GM06990 (cell line): Measurements from ENCODE around the gene CSTF3.
"Not testable (repeated sequence)": the region's sequence is repeated elsewhere in the genome, so short reads cannot be mapped to it uniquely, and the experiment has no call there.

Experiments
- DNase-seq: peaks from one replicate; pipeline ENCODE4 v3.0.0-alpha.2; 2011; ENCODE audit not compliant: insufficient read length; ENCODE audit errors: extremely low read depth
- H3K27me3 ChIP-seq: replicated peaks from 2 replicates; pipeline ENCODE4 v1.6.0; 2011; ENCODE audit warnings: low read length; ENCODE audit not compliant: control insufficient read depth, insufficient read depth
- H3K36me3 ChIP-seq: 2 replicates; pipeline ENCODE4 v1.5.1; 2011; ENCODE audit warnings: low read length; ENCODE audit not compliant: control insufficient read depth, insufficient read depth
- H3K4me3 ChIP-seq: replicated peaks from 2 replicates; pipeline ENCODE4 v1.5.1; 2011; ENCODE audit warnings: low read depth, mild to moderate bottlenecking, control low read depth, low read length
- CTCF ChIP-seq: IDR thresholded peaks from 2 replicates; pipeline ENCODE4 v1.5.1; 2011; ENCODE audit warnings: low read length, control low read depth, mild to moderate bottlenecking, inconsistent platforms; ENCODE audit not compliant: insufficient read depth, poor library complexity, severe bottlenecking

CSTF3 gene

GRCh38 chr11:33171251-33171650, 10.0 kb upstream of the CSTF3 start:
- Histone ChIP-seq H3K36me3 (no peaks in the 10 kb centered on the region), H3K27me3 (no peaks in the 10 kb centered on the region), H3K4me3 (no peak overlapping the region)
- DNase-seq, result no peak
- no peak for TF ChIP-seq CTCF

GRCh38 chr11:33168709-33169200, 7.5 kb upstream of the CSTF3 start:
- no peaks in the 10 kb centered on the region for H3K27me3 ChIP-seq
- no peak overlapping the region for H3K4me3 ChIP-seq
- no peaks in the 10 kb centered on the region for H3K36me3 ChIP-seq
- DNase-seq, result no peak
- TF ChIP-seq CTCF, result no peak

- Histone ChIP-seq H3K36me3 (no peaks in the 10 kb centered on the region), H3K4me3 (no peak overlapping the region), H3K27me3 (no peaks in the 10 kb centered on the region)
- no peak for TF ChIP-seq CTCF
- DNase-seq, result no peak
Measured at GRCh38 chr11:33162831-33163230, 1.6 kb upstream of the CSTF3 start.

- no peaks in the 10 kb centered on the region for H3K36me3 ChIP-seq
- H3K4me3 ChIP-seq, result peak overlapping the region; percentile 96
- no peak for DNase-seq
- TF ChIP-seq CTCF, result no peak
- no peaks in the 10 kb centered on the region for H3K27me3 ChIP-seq
Measured at GRCh38 chr11:33160587-33160986, 693 bp downstream of the CSTF3 start.

GRCh38 chr11:33160136-33160535, 1.1 kb downstream of the CSTF3 start:
- Histone ChIP-seq H3K27me3 (no peaks in the 10 kb centered on the region), H3K4me3 (peak overlapping the region; percentile 96), H3K36me3 (no peaks in the 10 kb centered on the region)
- no peak for TF ChIP-seq CTCF
- no peak for DNase-seq

- not testable (repeated sequence) for H3K36me3 ChIP-seq, H3K27me3 ChIP-seq, DNase-seq
- peak overlapping the region; percentile 96 for H3K4me3 ChIP-seq
Measured at GRCh38 chr11:33159378-33159867, 1.9 kb downstream of the CSTF3 start.
